HepG2 (cell line): ENCODE measurements around the gene AGAP1. TPM values are rescaled to one million over a fixed set of nuclear protein-coding genes. Genes with fewer than 3 reads are reported as not detected.

ENCODE experiments used
- AHDC1 ChIP-seq: sonication (generic); formaldehyde crosslinking; IDR thresholded peaks from 2 replicates; pipeline ENCODE4 v1.5.1; 2020; ENCODE audit warnings: mild to moderate bottlenecking, missing genetic modification reagents, borderline replicate concordance
- HDAC6 ChIP-seq: fragments of 200-600 bp; sonication (generic); IDR thresholded peaks from 2 replicates; pipeline ENCODE4 v1.7.0; 2017; ENCODE audit warnings: mild to moderate bottlenecking, antibody characterized with exemption, low read length, low read depth
- HOXD1 ChIP-seq: sonication (generic); formaldehyde crosslinking; IDR thresholded peaks from 2 replicates; pipeline ENCODE4 v1.5.0; 2020; ENCODE audit warnings: missing genetic modification reagents
- SMC3 ChIP-seq: IDR thresholded peaks from 2 replicates; pipeline ENCODE4 v1.6.1; 2011; ENCODE audit warnings: low read length, improper control_type of control experiment
- SNAI1 ChIP-seq: sonication (generic); formaldehyde crosslinking; IDR thresholded peaks from 2 replicates; pipeline ENCODE4 v1.5.0; 2020; ENCODE audit warnings: mild to moderate bottlenecking, missing genetic modification reagents, borderline replicate concordance
- ZNF281 ChIP-seq: sonication (generic); formaldehyde crosslinking; IDR thresholded peaks from 2 replicates; pipeline ENCODE4 v1.4.0; 2020; ENCODE audit warnings: missing genetic modification reagents, borderline replicate concordance
- ZNF576 ChIP-seq: sonication (generic); formaldehyde crosslinking; IDR thresholded peaks from 2 replicates; pipeline ENCODE4 v1.4.0; 2020; ENCODE audit warnings: mild to moderate bottlenecking, missing genetic modification reagents
- ZNF577 ChIP-seq: sonication (generic); formaldehyde crosslinking; IDR thresholded peaks from 2 replicates; pipeline ENCODE4 v1.4.0; 2020; ENCODE audit warnings: mild to moderate bottlenecking, low read depth, missing genetic modification reagents, borderline replicate concordance
- ZNF597 ChIP-seq: sonication (generic); formaldehyde crosslinking; IDR thresholded peaks from 2 replicates; pipeline ENCODE4 v1.5.0; 2020; ENCODE audit warnings: missing genetic modification reagents
- polyA plus RNA-seq, 8 experiments: library from polyadenylated mRNA; depleted of rRNA in 3 of 8; stranded (reverse) in 7 of 8; unstranded in 1 of 8; fragments of >200 nt; fragmentation: Illumina TruSeq in 4 of 8; extraction: Trizol in 4 of 8; gene quantifications; 2 replicates each; pipeline versions ENCODE4 v1.2.1 to v1.2.3, GENCODE V29; 2011 to 2016; ENCODE audit warnings: low read depth in 4 of 8, missing spikeins in 1 of 8, mixed read lengths in 1 of 8; ENCODE audit not compliant: insufficient read depth in 1 of 8
- total RNA-seq, 5 experiments: library from RNA; depleted of rRNA; stranded (reverse); fragments of >200 nt; fragmentation: Illumina TruSeq; extraction: Trizol; gene quantifications; 2 replicates each; pipeline ENCODE4 v1.2.3, GENCODE V29; 2016; ENCODE audit warnings: low read depth in 1 of 5
- TF ChIP-seq, protein P1 (sequence below): sonication (generic); formaldehyde crosslinking; IDR thresholded peaks from 2 replicates; pipeline ENCODE4 v1.5.0; 2020; ENCODE audit warnings: mild to moderate bottlenecking, low read depth, missing genetic modification reagents, borderline replicate concordance
- TF ChIP-seq, protein P2 (sequence below): IDR thresholded peaks from 2 replicates; pipeline ENCODE4 v1.6.1; 2012; ENCODE audit warnings: low read depth, low read length, improper control_type of control experiment
- TF ChIP-seq, protein P3 (sequence below): sonication (generic); formaldehyde crosslinking; IDR thresholded peaks from 2 replicates; pipeline ENCODE4 v1.8.0; 2023; ENCODE audit warnings: mild to moderate bottlenecking, missing genetic modification reagents

The AGAP1 gene
- total and polyA plus RNA-seq, 2 of the 13 experiments (the other 11 are each of a cell fraction or from before 2014, with no cell fraction given): 21.2 to 32.7 TPM

DNA sequence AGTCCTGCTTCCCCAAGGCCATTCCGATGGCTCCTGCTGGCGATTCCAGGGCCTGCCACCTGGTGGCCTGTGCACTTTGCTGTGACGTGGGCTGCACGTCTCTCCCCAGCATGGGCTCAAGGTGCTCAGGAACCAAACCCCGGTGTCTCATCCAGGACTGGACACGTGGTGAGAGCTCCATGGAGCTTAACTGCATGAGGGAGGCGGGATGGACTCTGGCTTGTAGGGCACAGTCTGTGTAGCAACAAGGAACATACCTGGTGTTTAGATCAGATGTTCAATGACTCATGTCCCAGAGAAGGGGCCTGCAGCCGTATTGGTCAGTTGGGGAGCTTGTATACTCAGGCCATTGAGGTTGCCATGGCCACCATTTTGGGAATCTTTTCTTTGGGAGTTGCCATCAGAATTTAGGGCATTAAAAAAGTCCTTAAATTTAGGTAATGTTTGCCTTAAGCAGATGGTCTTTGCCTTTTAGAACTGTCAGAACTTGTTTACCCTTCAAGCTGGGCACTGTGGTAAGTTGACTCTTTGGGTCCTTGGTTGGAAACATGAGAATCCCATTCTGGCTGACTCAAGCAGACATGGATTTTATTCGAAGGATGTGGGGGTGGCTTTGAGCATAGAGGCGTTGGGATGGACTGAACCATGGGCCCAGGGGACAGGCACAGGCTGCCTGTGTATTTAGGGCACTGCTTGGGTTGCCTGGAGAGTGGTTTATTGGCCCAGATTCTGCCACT lies 21.0 kb downstream of the AGAP1 start (continued):
- TF ChIP-seq ZNF597 (no peak), AHDC1 (CRISPR knock-in tag) (peak; percentile 79), SNAI1 (CRISPR knock-in tag) (peak; percentile 73; the same call in 1 of the 2 replicates), ZNF577 (CRISPR knock-in tag) (no peak), ZNF281 (CRISPR knock-in tag) (peak; percentile 54; the same call in 1 of the 2 replicates), ZNF576 (peak; percentile 91; the same call in 1 of the 2 replicates), HDAC6 (no peak), HOXD1 (CRISPR knock-in tag) (no peak; the same call in 1 of the 2 replicates), SMC3 (peak; percentile 65)
- TF ChIP-seq, protein P1, sequence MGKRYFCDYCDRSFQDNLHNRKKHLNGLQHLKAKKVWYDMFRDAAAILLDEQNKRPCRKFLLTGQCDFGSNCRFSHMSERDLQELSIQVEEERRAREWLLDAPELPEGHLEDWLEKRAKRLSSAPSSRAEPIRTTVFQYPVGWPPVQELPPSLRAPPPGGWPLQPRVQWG (CRISPR knock-in tag): no peak
- TF ChIP-seq, protein P2, sequence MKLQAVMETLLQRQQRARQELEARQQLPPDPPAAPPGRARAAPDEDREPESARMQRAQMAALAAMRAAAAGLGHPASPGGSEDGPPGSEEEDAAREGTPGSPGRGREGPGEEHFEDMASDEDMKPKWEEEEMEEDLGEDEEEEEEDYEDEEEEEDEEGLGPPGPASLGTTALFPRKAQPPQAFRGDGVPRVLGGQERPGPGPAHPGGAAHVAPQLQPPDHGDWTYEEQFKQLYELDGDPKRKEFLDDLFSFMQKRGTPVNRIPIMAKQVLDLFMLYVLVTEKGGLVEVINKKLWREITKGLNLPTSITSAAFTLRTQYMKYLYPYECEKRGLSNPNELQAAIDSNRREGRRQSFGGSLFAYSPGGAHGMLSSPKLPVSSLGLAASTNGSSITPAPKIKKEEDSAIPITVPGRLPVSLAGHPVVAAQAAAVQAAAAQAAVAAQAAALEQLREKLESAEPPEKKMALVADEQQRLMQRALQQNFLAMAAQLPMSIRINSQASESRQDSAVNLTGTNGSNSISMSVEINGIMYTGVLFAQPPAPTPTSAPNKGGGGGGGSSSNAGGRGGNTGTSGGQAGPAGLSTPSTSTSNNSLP: peak; percentile 87
- TF ChIP-seq, protein P3, sequence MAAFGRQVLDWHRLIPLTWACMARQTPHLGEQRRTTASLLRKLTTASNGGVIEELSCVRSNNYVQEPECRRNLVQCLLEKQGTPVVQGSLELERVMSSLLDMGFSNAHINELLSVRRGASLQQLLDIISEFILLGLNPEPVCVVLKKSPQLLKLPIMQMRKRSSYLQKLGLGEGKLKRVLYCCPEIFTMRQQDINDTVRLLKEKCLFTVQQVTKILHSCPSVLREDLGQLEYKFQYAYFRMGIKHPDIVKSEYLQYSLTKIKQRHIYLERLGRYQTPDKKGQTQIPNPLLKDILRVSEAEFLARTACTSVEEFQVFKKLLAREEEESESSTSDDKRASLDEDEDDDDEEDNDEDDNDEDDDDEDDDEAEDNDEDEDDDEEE (CRISPR knock-in tag): 0 out of 2 replicates have a peak, but pooled peaks have one; percentile 54
